ENCODE data around the gene NID1.

DNA sequence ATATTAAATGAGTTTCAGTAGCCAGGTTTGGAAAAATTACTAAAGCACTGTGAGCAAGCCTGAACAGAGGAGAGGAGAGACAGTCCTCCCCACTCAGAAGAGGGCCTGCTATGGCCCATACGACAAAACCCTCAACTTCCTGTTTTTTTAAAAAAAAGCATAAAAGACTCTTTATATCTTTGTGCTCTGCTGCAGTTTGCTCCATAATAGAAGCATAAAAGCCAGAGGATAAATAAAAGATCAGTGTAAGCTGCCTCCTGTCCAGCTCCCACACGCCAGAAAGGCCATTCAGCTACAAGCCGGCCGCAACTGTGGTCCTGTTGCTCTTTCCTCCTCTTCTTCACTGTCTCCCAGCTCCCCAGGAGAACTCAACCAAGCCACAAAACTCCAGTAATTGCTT, 37.8 kb downstream of the NID1 start:
- TF ChIP-seq, protein P1, sequence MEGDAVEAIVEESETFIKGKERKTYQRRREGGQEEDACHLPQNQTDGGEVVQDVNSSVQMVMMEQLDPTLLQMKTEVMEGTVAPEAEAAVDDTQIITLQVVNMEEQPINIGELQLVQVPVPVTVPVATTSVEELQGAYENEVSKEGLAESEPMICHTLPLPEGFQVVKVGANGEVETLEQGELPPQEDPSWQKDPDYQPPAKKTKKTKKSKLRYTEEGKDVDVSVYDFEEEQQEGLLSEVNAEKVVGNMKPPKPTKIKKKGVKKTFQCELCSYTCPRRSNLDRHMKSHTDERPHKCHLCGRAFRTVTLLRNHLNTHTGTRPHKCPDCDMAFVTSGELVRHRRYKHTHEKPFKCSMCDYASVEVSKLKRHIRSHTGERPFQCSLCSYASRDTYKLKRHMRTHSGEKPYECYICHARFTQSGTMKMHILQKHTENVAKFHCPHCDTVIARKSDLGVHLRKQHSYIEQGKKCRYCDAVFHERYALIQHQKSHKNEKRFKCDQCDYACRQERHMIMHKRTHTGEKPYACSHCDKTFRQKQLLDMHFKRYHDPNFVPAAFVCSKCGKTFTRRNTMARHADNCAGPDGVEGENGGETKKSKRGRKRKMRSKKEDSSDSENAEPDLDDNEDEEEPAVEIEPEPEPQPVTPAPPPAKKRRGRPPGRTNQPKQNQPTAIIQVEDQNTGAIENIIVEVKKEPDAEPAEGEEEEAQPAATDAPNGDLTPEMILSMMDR (IDR thresholded peaks at IDR 0.05): no peak
- no peak for TF ChIP-seq POLR2A (IDR thresholded peaks at IDR 0.05)

All from thyroid gland (tissue), 4 donors.